HG03354 (cell line): Measurements from ENCODE around the gene ANKMY1.

ENCODE experiments used
- ATAC-seq: cut with Tn5 transposase; IDR thresholded peaks from one replicate; pipeline ENCODE4 v1.9.1; 2021; ENCODE audit warnings: mild to moderate bottlenecking; ENCODE audit not compliant: unreplicated experiment, poor library complexity, severe bottlenecking

ANKMY1 gene

DNA sequence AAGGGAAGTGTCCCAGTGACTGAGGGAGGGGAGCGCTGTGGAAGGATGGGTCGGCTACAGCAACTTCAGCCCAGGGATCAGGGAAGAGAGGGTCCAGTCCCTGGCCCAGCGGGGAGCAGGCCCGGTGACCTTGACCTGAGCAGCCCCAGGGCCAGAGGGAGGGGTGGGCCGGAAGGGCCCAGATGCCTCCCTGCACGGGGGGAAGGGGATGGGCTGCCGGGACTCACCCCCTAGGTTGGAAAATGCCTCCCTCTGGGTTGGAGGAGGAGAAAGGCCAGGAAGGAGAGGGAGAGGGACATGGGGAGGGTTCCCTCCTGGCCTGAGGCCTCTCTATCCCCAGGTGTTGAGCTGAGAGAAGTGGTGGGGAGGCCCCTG, 102.5 kb downstream of the ANKMY1 start:
- no peak for ATAC-seq

DNA sequence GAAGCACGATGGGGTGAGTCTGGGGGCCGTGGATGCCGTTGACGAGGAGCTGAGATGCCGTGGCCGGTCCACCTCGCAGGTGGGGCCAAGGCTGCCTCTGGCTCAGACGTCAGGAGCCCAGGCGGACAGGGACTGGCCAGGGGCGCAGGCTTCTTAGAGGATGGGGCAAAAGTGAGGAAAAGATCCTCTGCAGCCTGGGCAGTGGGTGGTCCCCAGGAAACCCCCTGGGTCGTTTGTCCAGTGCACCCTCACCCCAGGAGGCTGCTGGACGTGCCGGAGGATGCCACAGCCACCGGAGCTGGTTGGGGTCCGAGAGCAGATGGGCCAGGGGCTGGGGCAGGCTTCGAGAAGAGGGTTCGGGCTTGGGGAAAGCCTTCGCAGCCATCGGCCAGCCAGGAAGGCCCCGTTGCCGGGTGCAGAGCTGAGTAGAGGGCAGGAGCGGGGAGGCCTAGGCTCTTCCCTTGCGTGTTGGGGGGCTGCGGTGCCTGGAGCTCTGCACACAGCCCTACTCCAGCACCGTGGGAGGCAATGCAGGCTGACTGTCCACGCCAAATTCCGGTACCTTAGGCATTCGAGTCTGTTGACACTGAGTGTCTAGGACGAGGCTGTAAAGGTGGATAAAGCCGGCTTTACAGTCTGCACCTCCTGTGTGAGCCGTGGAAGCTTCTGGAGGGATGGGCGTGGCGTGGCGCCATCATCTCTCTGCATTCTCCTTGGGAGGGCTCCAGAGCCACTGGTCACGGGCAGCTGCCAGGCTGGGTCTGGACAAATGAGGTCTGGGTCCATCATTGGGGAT, 103.5 kb downstream of the ANKMY1 start:
- no peak for ATAC-seq

DNA sequence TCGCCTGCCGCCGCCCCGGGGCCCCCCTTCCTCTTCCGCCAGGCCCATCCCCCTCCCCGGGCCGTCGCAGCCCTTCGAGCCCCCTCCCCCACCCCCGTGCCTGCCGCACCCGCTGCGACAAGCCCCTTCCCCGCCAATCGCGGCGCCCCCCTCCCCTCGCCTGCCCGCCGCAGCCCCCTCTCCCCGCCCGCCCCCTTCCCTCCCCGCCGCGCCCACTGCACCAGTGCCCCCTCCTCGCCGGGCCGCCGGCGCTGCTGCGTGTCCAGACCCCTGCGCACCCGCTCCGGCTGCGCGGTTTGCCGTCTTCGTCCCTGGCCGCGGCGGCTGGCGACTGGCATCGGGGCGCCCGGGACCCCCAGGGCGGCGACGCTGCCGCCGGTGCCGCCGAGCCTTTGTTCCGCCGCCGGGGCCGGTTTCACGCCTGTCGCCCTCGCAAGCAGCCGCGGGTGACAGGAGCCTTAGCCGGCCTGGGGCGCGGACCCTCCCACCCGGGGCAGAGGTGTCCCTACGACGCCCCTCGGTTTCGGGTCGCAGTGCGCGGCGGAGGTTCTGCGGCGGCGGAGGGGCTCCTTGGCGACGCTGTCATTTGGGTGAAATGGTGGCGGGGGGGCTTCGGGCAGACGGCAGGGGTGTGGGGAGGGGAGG, 104.2 kb downstream of the ANKMY1 start:
- no peak for ATAC-seq

DNA sequence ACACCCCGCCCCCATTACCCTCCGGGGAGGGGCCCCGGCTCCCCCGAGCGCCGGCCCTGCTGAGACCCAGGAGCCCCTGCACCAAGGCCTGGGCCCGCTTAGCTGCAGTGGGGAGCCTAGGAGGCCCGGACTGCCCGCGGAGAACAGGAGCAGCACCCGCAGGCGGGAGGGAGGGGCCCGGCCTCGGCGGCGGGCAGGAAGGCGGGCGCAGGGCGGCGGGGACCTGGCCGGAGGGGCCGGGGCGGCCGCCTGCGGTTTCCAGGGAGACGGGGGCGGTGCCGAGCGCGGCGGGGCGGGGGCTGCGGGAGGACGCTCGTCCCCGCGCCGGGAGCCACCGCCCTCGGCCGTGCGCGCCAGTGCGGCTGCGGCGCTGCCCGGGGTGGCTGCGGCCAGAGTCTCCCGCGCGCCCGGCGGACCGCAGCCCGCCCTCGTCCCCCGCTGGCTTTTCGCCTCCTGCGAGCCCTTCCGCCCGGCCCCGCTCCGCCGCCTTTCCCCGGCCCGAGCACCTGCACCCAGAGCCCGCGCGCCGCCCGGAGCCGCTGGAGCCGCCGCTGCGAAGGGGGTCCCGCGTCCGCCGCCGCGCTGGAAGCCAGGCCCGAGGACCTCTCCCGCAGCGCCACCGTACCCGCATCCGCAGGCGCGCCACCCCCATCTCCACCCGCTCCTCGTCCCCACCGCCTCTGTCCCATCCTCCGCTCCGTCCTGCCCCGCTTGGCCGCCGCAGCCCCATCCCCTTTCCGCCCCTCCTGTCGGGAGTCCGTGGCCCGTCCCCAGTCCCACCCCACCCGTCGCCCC, 105.1 kb downstream of the ANKMY1 start:
- ATAC-seq = no peak

DNA sequence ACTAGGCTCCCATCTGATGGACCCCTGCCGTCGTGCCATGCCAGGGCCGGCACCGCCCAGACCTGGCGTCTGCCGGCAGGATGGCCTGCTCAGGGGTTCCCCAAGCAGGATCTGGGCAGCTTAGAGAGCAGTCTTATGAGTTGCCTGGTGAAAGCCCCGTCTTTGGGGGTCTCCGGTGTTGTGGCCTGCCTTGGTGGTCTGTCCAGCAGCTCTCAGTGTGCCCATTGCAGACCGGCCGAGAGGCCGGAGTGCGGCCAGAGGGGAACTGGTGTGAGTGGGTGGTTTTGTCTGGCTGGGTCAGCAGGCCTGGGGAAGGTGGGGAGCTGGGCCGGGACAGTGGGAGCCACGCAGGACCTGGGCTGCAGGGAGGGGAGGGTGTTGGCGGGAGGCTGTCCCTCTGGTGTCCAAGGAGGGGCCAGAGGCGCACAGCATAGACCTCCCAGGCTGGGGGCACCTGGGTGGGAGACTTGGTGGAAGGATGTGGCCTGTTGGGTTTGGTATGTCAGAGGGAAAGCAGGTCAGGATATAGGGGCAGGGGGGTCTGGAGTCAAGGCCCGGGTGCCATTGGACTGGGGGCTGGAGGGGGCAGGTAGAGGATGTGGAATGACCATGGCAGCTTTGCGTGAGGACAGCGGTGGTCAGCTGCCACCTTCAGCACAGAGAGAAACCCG, 105.9 kb downstream of the ANKMY1 start:
- ATAC-seq = no peak

DNA sequence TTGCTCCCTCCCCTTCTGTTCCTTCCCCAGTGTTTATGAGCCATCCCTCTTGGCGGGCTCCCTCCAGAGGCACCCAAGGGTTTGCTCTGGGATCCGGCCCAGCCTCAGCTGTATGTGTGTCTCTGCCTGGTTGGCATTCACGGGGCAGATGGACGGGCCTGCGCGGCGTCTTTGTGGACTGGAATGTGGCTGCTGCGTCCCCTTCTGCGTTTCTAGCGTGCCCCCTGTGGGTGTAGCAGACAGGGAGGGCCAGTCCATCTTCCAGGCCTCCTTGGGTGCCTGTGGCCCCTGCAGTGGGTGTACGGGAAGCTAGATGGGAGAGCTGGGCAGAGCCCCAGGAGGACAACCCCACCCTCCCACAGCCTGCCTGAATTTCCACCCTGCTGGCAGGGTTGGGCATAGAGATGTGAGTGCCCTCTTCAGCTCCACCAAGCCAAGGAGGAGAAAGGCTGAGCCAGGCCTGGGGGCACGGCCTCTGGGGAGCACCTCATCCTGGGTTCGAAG, 106.6 kb downstream of the ANKMY1 start:
- no peak for ATAC-seq

DNA sequence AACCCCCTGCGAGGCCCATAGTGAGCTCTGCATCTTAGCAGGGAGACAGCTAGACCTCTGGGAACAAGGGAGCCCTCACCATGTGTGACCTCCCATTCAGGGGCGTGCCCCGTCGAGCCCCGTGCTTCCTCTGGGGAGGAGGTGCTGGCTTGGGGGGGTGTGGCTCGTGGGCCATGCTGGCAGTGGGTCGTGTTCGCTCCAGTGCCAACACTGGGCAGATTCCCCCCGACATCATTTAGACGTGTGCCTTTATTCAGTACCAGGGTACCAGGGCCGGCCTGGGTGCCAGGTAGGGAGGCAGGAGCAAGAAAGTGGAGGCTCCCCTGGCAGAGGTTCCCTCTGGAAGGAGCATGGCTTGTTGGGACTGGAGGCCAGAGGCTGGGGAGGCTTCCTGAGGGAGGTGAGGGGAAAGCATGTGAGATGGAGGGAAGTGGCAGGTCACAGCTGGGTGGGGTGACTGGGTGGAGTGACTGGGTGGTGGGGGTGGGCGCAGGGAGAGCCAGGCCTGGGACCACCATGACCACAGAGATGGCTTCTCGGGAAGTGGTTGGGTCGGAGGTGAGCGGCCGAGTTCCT, 107.2 kb downstream of the ANKMY1 start:
- no peak for ATAC-seq

DNA sequence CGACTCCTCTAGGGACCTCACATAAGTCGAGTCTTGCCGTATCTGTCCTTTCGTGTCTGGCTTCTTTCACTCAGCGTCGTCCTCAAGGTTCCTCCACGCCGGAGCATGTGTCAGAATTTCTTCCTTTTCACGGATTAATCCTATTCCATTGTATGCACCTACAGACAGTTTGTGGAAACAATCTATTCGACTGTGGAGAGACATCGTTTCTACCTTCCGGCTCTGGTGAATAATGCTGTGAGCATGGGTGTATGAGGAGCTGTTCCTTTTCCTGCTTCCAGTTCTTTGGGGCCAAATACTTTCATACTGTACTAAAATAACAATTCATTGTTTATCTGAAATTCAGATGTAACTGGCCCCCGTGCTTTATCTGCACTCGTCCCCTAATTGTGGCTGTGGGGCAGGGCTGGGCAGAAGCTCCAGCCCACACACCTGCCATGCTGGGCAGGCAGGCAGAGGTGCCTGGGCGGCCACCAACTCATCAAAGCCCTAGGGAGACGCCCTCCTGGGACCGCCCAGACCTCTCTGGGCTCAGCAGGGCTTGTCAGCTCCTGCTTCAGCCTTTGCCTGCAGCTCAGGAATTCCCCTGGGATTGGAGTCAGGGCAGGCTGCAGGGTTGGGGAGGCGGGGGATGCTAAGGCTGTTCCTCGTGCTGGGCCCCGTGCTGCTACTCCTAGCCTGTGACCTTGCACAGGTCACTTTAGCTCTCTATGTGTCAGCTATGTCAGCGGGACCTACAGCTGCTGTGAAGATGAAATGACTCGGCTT, 107.8 kb downstream of the ANKMY1 start:
- no peak for ATAC-seq

DNA sequence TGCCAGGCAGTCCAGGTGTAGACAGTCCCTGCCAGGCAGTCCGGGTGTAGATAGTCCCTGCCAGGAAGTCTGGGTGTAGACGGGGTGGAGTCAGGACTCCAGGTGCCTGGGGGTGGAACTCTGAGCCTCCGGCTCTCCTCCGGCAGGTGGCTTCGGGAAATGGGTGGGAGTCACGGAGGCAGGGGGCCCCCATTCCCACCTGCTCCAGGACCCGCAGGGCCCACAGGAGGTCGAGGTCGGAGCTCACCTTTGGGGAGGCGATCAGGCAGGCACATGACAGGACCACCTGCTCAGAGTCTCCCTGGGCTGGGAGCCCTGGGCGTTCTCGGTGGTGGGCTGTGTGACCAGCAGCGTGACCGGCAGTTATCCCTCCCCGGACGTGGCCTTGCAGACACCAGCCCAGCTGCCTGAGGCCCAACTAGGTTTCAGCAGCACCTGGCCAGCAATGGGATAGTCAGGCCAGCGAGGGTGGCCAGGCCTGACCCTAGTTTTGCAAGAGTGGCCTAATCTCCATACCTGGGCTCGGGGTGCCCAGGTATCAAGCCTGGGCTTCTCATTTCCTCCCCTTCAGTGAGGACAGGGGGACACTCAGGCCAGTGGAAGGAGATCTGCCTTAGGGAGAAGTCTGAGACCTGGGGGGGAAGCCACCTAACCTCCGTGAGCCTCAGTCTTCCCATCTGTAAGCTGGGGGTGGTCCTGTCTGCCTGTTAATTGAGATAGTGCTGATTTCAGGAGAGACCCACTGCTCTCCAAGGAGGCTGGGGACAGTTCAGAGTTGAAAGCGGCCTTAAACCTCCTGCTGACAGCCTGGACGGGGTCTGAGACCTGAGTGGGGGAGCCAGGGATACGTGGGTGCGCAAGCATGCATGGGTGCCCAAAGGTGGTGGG, 109.2 kb downstream of the ANKMY1 start:
- ATAC-seq = no peak

DNA sequence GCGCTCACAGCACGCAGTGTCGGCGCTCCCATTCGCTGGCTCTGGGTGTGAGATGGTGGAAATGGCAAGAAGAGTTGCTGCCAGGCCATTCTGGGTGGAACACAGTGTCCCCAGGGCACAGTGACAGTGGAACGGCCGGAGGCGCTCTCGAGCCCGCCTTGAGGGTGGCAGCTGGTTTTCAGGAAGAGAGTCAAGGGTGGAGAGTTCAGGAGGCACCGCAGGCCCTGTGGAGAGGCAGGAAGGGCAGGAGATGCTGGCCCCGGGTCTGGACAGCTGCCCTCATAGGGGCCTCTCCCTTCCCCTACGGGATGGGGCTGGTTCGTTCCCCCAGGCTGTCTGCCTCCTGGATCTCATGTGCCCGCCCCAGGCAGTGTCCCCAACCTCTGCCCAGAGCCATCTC, 109.9 kb downstream of the ANKMY1 start:
- ATAC-seq = no peak

DNA sequence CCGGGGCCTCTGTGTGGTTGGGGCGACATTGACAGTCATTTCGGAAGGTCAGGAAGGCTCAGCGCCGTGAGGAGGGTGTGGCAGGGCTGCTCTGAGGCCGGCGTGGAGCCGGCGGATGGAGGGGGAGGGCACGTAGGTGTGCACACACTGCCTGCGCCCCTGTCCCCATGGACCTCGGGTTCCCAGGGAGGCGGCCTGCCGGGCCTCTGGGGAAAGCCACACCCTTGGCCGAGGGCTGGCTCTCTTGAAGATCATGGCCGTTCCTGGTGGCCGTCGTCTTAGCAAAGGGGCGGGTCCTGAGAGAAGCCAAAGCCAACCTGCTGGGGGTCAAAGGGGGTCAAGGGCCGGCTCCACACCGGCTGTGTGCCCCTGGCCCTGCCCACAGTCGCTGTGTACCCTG, 110.5 kb downstream of the ANKMY1 start:
- ATAC-seq = no peak

DNA sequence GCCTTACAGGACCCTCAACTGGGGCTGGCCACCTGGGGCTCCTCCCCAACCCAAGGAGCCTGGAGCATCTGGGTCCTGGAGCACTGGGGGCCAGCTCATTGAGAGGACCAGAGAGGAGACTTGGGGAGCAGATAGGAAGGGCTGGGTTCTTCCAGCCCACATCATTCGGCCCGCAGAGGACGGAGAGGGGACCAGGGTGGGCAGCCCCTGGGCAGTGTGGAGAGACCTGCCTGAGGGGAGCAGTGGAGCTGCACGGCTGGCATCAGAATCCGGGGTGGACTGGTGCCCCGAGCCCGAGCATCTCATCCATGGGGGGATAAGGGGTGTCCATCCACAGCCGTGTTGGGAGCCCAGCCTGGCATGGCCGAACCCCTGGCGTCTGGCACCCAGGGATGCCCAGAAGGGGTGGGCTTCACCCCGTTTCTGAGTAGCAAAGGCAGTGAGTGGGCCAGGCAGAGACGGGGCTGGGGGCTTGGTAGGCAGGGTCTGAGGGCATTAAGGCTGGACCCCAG, 111.1 kb downstream of the ANKMY1 start:
- ATAC-seq = no peak

DNA sequence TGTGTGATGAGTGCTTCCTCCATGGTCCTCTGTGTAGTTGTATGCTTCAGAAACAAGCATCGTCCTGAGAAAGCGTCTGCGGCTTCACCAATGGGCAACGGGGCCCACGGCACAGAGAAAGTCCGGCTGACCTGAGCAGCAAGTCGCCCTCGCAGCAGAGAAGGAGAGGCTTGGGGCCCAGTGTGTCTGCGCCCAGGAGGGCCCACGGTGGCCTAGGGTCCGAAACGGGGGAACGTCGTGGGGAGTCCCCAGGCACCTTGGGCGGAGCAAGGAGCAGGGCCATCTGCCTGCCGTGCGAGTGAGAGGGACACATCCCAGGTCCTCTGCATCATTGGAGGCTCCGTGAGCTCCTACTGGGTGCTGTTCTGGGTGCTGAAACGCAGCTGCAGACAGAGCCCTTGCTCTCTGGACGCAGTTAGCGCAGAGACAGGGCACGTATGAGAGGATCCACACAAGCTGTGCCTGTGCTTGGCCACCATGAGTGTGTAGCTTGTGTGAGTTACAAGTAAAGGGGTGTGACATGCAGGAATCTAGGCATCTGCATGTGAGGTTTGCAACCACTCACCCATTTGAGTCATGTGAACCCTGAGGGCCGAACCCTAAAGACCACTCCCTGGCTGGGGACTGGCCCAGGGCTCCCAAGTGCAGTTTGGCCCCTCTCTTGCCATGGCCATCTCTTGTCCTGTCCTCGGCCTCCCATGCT, 111.7 kb downstream of the ANKMY1 start:
- no peak for ATAC-seq

DNA sequence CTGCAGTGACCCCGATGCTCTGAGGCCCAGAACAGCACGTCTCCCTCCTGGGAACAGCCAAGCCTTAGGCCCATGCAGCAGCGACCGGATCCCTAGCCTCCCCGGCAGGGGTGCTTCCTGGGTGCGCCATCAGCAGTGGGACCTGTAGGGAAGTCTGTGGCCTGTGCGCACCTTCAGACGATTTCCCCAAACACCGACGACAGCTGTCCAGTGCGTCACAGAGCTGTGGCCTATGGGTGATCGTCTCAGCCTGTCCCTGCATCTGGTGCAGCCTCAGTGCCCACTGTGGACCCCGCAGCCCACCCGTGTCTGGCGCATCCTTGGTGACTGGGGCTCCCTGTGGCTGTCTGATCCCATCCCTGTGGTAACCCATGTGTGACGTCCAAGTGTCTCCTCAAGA, 113.3 kb downstream of the ANKMY1 start:
- no peak for ATAC-seq

DNA sequence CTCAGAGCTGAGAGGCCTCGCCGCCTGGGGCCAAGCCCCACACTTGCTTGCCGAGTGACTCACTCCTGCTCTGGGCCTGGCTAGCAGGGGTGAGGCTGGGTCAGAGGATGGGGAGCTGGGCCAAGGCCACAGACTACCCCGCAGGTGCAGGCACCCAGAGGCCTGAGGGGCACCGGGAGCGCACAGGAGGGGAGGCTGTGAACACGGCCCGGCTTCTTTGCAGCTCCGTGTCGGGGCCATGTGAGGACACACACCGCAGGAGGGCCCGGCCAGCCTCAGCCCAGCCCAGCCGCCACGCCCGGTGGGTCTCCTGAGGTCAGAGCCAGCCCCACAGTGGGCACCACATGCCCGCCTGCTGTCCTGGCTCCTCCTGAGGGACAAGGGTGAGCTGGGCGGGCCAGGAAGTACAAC, 113.9 kb downstream of the ANKMY1 start:
- no peak for ATAC-seq

DNA sequence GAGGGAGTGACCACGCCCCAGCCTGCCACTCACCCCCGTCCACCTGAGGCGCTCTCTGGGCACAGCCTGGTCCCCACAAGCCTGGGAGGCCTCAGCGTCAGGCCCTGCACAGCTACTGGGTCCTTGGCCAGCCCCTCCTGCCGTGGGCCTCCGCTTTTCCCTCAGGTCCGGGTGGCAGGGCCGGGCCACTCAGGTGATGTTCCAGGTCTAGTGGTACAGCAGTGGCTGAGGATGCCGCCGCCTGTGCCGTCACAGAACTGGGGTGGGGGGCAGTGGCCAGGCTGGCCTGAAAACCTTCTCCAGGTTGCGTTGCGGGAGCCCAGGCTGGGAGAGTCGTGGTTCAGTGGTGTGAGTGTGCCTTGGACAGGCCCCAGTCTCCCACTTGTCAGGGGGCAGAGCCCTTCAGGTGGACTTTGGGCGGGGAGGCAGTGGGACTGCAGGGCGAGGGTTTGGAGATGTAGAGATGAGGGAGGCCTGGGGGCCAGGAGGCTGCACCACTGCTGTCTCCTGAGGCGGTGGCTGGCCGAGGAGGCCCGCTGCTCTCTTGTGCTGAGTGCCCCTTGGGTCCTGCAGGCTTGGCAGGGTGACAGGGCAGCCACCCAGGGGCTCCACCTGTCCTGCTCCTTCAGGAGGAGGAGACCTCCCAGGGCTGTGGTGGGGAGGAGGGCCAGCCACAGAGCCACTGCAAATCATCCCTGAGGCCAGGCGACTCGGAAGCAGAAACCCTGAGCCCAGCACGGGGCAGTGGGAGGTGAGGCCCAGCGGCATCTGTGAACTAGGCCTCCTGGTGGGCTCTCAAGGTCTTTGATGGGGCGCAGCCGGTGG, 114.7 kb downstream of the ANKMY1 start:
- no peak for ATAC-seq
